ENCODE measurements around the gene CREBBP.

- TF ChIP-seq POLR2A (IDR thresholded peaks at IDR 0.05) (no peak), POLR2AphosphoS5 (IDR thresholded peaks at IDR 0.05) (no peak), CTCF (IDR thresholded peaks at IDR 0.05) (no peak)
Measured at GRCh38 chr16:3890091-3890490, 9.6 kb upstream of the CREBBP start.
